Ishikawa (cell line): Measurements from ENCODE around the gene LILRB4.
"Not testable (repeated sequence)": the region's sequence is repeated elsewhere in the genome, so short reads cannot be mapped to it uniquely, and the experiment has no call there.

Experiments
- CEBPB ChIP-seq: IDR thresholded peaks from 2 replicates; pipeline ENCODE4 v1.6.1; 2012
- CREB1 ChIP-seq: IDR thresholded peaks from 2 replicates; pipeline ENCODE4 v1.6.1; 2012; ENCODE audit warnings: low read depth
- EGR1 ChIP-seq: IDR thresholded peaks from 2 replicates; pipeline ENCODE4 v1.6.1; 2012
- EP300 ChIP-seq: IDR thresholded peaks from 2 replicates; pipeline ENCODE4 v1.6.1; 2012; ENCODE audit warnings: borderline replicate concordance
- FOXM1 ChIP-seq: IDR thresholded peaks from 2 replicates; pipeline ENCODE4 v1.6.1; 2012; ENCODE audit warnings: low read depth, borderline replicate concordance
- MAX ChIP-seq: IDR thresholded peaks from 2 replicates; pipeline ENCODE4 v1.6.1; 2012
- NFIC ChIP-seq: IDR thresholded peaks from 2 replicates; pipeline ENCODE4 v1.6.1; 2012
- REST ChIP-seq: IDR thresholded peaks from 2 replicates; pipeline ENCODE4 v1.6.1; 2012; ENCODE audit warnings: low read depth, mild to moderate bottlenecking
- TEAD4 ChIP-seq: IDR thresholded peaks from 2 replicates; pipeline ENCODE4 v1.6.1; 2012
- USF1 ChIP-seq: IDR thresholded peaks from 2 replicates; pipeline ENCODE4 v1.6.1; 2012
- YY1 ChIP-seq: IDR thresholded peaks from 2 replicates; pipeline ENCODE4 v1.6.1; 2012; ENCODE audit warnings: low read depth
- ZBTB7A ChIP-seq: IDR thresholded peaks from 2 replicates; pipeline ENCODE4 v1.6.1; 2012; ENCODE audit warnings: low read depth

GRCh38 chr19:54676210-54676834, 13.5 kb downstream of the LILRB4 start:
- not testable (repeated sequence) for TF ChIP-seq EGR1, FOXM1, MAX, REST, YY1, EP300, CREB1, NFIC, CEBPB, TEAD4, USF1, ZBTB7A
